Tibial artery (tissue), 4 donors: Measurements from ENCODE around the gene TMED1.
"Not testable (repeated sequence)": the region's sequence is repeated elsewhere in the genome, so short reads cannot be mapped to it uniquely, and the experiment has no call there.

Source experiments
- DNase-seq, 2 donors: peaks; one replicate each; pipeline ENCODE4 v3.0.0-alpha.2; 2019
- H3K27ac ChIP-seq, 2 donors: fragments of 200-600 bp; sonication (generic) in 1 of 2; 1 replicate in 1 of 2; 2 replicates in 1 of 2; pipeline ENCODE4 v1.5.1; 2018 to 2019; ENCODE audit warnings: mild to moderate bottlenecking in 1 of 2
- H3K27me3 ChIP-seq, 2 donors: fragments of 200-600 bp; sonication (generic) in 1 of 2; one replicate each; pipeline versions ENCODE4 v1.5.1 to v1.6.0; 2016 to 2019
- H3K36me3 ChIP-seq, 3 donors: fragments of 200-600 bp; sonication (generic) in 2 of 3; one replicate each; pipeline ENCODE4 v1.5.1; 2016 to 2019; ENCODE audit warnings: mild to moderate bottlenecking in 2 of 3
- H3K4me1 ChIP-seq, 4 donors: fragments of 200-600 bp; sonication (generic) in 2 of 4; 1 replicate in 3 of 4; 2 replicates in 1 of 4; pipeline ENCODE4 v1.5.1; 2016 to 2019
- H3K4me3 ChIP-seq, 2 donors: fragments of 200-600 bp; sonication (generic) in 1 of 2; 1 replicate in 1 of 2; 2 replicates in 1 of 2; pipeline ENCODE4 v1.5.1; 2018 to 2019; ENCODE audit warnings: mild to moderate bottlenecking in 2 of 2
- H3K9me3 ChIP-seq, 3 donors: fragments of 200-600 bp; sonication (generic) in 1 of 3; one replicate each; pipeline ENCODE4 v1.5.1; 2016 to 2019
- intact Hi-C: fragments of 100-400 bp; cut with DNase I; formaldehyde crosslinking; loops from one replicate; pipeline ENCODE4 v1.15.0; 2023; ENCODE audit warnings: low total_unique reads
- TF ChIP-seq, protein P1 (sequence below), 2 experiments: fragments of 200-600 bp in 1 of 2; fragments of 450-650 bp in 1 of 2; IDR thresholded peaks; one replicate each; pipeline ENCODE4 v1.5.1; 2017 to 2019; ENCODE audit warnings: antibody characterized with exemption in 2 of 2, mild to moderate bottlenecking in 1 of 2, moderate library complexity in 1 of 2

Gene TMED1

DNA sequence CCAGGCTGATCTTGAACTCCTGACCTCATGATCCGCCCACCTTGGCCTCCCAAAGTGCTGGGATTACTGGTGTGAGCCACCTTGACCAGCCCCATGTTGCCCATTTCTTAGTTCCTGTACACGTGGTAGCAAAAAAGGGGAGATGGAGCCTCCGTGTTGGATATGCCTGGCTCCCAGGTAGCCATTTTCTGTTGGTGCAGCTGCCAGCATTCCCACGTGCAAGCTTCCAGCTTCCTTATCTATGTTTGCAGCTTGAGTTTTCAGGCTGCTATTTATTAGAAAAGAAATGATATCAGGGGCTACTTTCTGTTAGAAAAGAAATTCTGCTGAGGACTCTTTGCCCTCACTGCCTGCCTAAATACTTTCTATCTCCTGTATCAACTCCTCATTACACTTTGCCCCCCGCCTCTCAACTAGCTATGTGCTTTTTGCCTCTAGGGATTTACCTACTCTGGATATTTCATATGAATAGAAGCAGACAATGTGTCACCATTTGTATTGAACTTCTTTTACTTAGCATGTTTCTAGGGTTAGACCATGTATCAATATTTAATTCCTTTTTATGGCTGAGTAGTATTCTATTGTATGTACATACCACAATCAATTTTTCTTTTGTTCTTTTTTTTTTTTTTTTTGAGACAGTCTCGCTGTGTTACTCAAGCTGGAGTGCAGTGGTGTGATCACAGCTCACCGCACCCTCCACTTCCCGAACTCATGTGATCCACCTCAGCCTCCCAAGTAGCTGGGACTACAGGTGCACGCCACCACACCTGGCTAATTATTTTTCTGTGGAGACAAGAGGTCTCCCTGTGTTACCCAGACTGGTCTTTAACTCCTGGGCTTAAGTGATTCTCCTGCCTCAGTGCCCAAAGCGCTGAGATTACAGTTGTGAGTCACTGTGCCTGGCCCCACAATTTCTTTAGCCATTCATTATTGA, 3.4 kb upstream of the TMED1 start:
- intact Hi-C loops = no loop called here
- no peak overlapping the region for H3K27ac ChIP-seq

GRCh38 chr19:10838377-10838776, 2.4 kb upstream of the TMED1 start:
- Histone ChIP-seq H3K4me1 (peaks cover 0 to 21% (median 9%) of the 10 kb centered on the region in 4 donors), H3K36me3 (peaks cover 0 to 10% (median 0%) of the 10 kb centered on the region in 3 donors), H3K27me3 (no peaks in the 10 kb centered on the region), H3K9me3 (no peaks in the 10 kb centered on the region), H3K27ac (no peak overlapping the region), H3K4me3 (no peak overlapping the region)
- DNase-seq = no peak
- intact Hi-C loops = no loop called here
- TF ChIP-seq, protein P1, sequence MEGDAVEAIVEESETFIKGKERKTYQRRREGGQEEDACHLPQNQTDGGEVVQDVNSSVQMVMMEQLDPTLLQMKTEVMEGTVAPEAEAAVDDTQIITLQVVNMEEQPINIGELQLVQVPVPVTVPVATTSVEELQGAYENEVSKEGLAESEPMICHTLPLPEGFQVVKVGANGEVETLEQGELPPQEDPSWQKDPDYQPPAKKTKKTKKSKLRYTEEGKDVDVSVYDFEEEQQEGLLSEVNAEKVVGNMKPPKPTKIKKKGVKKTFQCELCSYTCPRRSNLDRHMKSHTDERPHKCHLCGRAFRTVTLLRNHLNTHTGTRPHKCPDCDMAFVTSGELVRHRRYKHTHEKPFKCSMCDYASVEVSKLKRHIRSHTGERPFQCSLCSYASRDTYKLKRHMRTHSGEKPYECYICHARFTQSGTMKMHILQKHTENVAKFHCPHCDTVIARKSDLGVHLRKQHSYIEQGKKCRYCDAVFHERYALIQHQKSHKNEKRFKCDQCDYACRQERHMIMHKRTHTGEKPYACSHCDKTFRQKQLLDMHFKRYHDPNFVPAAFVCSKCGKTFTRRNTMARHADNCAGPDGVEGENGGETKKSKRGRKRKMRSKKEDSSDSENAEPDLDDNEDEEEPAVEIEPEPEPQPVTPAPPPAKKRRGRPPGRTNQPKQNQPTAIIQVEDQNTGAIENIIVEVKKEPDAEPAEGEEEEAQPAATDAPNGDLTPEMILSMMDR (IDR thresholded peaks at IDR 0.05) = no peak

More for the DNA sequence above, 3.4 kb upstream of the TMED1 start:
- Histone ChIP-seq H3K9me3 (no peaks in the 10 kb centered on the region), H3K36me3 (no peaks in the 10 kb centered on the region), H3K27me3 (peaks cover 0 to 4% of the 10 kb centered on the region in 2 donors), H3K4me1 (peaks cover 0 to 21% (median 9%) of the 10 kb centered on the region in 4 donors), H3K4me3 (no peak overlapping the region)
- TF ChIP-seq, protein P1 (IDR thresholded peaks at IDR 0.05) = no peak
- DNase-seq = no peak

DNA sequence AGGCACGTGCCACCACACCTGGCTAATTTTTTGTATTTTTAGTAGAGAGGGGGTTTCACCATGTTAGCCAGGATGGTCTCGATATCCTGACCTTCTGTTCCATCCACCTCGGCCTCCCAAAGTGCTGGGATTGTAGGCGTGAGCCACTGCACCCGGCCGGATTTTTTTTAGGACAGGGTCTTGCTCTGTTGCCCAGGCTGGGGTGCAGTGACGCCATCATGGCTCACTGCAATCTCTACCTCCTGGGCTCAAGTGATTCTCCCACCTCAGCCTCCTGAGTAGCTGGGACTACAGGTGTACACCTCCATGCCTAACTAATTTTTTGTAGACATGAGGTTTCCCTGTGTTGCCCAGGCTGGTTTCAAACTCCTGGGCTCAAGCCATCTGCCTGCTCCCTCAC, 1.6 kb upstream of the TMED1 start:
- H3K9me3 ChIP-seq, H3K4me3 ChIP-seq, H3K27ac ChIP-seq, DNase-seq, H3K27me3 ChIP-seq: not testable (repeated sequence)
- intact Hi-C loops = loop anchor here (2.0 kb wide), 1 partner anchor 23 kb away; no protein-coding TSS in a partner anchor
- H3K4me1 ChIP-seq = peaks cover 0 to 21% (median 9%) of the 10 kb centered on the region in 4 donors
- H3K36me3 ChIP-seq = peaks cover 0 to 17% (median 5%) of the 10 kb centered on the region in 3 donors

- DNase-seq = peak; percentile 71 to 92
- H3K9me3 ChIP-seq = no peaks in the 10 kb centered on the region
- no peaks in the 10 kb centered on the region for H3K27me3 ChIP-seq
- intact Hi-C loops = loop anchor here (2.0 kb wide), 1 partner anchor 24 kb away; no protein-coding TSS in a partner anchor
- H3K4me3 ChIP-seq = peak overlapping the region; percentile 69 to 74
- peaks cover 0 to 21% (median 9%) of the 10 kb centered on the region in 4 donors for H3K4me1 ChIP-seq
- TF ChIP-seq, protein P1 (IDR thresholded peaks at IDR 0.05) = no peak
- H3K36me3 ChIP-seq = peaks cover 0 to 27% (median 13%) of the 10 kb centered on the region in 3 donors
- peak overlapping the region; percentile 95 to 99 for H3K27ac ChIP-seq
Measured at GRCh38 chr19:10836479-10837330, 693 bp upstream of the TMED1 start.

DNA sequence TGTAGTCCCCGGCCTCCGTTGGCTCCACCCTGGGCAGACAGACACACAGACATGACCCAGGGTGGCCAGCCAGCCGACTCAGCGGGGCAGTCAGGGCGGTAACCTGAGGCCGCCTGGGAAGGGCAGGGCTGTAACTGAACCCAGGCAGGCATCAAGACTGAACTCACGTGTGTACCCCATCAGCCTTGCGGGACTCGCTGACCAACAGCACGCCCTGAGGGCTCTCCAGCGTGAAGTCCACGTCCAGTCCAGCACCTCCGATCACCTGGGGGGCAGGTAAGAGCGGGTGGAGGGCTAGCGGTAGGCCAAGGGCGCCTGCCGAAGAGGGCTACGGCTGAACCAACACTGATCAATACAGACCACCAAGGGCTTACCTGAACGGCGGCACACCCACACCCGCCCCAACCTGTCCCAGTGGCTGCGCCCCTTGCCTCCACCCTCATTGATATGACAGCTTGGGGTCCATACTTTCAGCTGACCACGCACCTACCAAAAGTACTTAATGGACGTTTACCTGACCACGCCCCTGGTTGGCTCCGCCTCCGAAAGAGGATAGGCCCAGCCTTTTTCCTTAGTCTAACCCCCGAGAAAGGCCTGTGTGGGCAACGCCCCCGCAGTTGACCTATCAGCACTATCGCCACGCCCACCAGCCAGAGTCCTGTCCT, 791 bp downstream of the TMED1 start:
- intact Hi-C loops = no loop called here
- no peaks in the 10 kb centered on the region for H3K27me3 ChIP-seq
- DNase-seq = peak in 1 of 2 donors; percentile 100
- H3K27ac ChIP-seq = peak overlapping the region; percentile 95 to 99
- TF ChIP-seq, protein P1 (IDR thresholded peaks at IDR 0.05) = no peak
- H3K4me3 ChIP-seq = peak overlapping the region; percentile 69 to 74
- H3K9me3 ChIP-seq = no peaks in the 10 kb centered on the region
- peaks cover 0 to 41% (median 25%) of the 10 kb centered on the region in 3 donors for H3K36me3 ChIP-seq
- peaks cover 0 to 21% (median 9%) of the 10 kb centered on the region in 4 donors for H3K4me1 ChIP-seq
